AG04450 (cell line): ENCODE measurements around the gene MYO1A. TPM values are rescaled to one million over a fixed set of nuclear protein-coding genes. Genes with fewer than 3 reads are reported as not detected.
"Not testable (repeated sequence)": the region's sequence is repeated elsewhere in the genome, so short reads cannot be mapped to it uniquely, and the experiment has no call there.

Experiments used
- CTCF ChIA-PET: fragments of 300-600, 350-600 bp; formaldehyde crosslinking; extraction: SDS; loops from one replicate; lab custom pipeline; 2022; ENCODE audit warnings: antibody characterized with exemption, inconsistent platforms; lab: Charles Lee
- POLR2A ChIA-PET: fragments of 350-600 bp; formaldehyde crosslinking; extraction: SDS; loops from one replicate; lab custom pipeline; 2021; ENCODE audit warnings: antibody characterized with exemption, inconsistent platforms; lab: Yijun Ruan, JAX
- DNase-seq: peaks from one replicate; pipeline ENCODE4 v3.0.0-alpha.2; 2011; ENCODE audit warnings: low read depth, low spot score
- H3K27ac ChIP-seq: one replicate; pipeline ENCODE4 v1.5.1; 2012; ENCODE audit warnings: low read depth, low read length, control low read depth
- H3K27me3 ChIP-seq: one replicate; pipeline ENCODE4 v1.6.0; 2012; ENCODE audit warnings: low read length; ENCODE audit not compliant: control insufficient read depth, insufficient read depth
- H3K4me3 ChIP-seq: 2 replicates; pipeline ENCODE4 v1.5.1; 2011; ENCODE audit warnings: mild to moderate bottlenecking, low read depth, low read length, control low read depth
- H3K9me3 ChIP-seq: 2 replicates; pipeline ENCODE4 v1.5.1; 2012; ENCODE audit warnings: low read length; ENCODE audit not compliant: control insufficient read depth, insufficient read depth
- CTCF ChIP-seq: IDR thresholded peaks from 2 replicates; pipeline ENCODE4 v1.5.1; 2011; ENCODE audit warnings: low read depth, low read length, control low read depth, inconsistent platforms
- polyA plus RNA-seq: library from polyadenylated mRNA; depleted of rRNA; stranded (reverse); fragments of >200 nt; gene quantifications from 2 replicates; pipeline ENCODE4 v1.2.3, GENCODE V29; 2011

Gene MYO1A
- polyA plus RNA-seq, 1 experiment, result not detected

- CTCF ChIA-PET, result interaction anchor here (0.7 to 4.3 kb wide), 17 partner anchors 9 to 432 kb away, joined by 3 to 66 read pairs (median 5); partner anchors contain the start of gene HSD17B6
- Histone ChIP-seq H3K27ac (no peak overlapping the region), H3K9me3 (no peaks in the 10 kb centered on the region), H3K27me3 (peaks cover 5% of the 10 kb centered on the region), H3K4me3 (no peak overlapping the region)
- DNase-seq, result no peak
- POLR2A ChIA-PET, result no interaction called here
- TF ChIP-seq CTCF, result no peak
Measured at GRCh38 chr12:56988207-56988739, 61.7 kb downstream of the MYO1A start.

GRCh38 chr12:56987551-56988053, 62.3 kb downstream of the MYO1A start:
- Histone ChIP-seq H3K9me3 (no peaks in the 10 kb centered on the region), H3K27ac (no peak overlapping the region), H3K27me3 (peaks cover 5% of the 10 kb centered on the region), H3K4me3 (no peak overlapping the region)
- peak; percentile 38 for DNase-seq
- ChIA-PET CTCF (interaction anchor here (0.7 to 4.3 kb wide), 16 partner anchors 10 to 431 kb away, joined by 3 to 66 read pairs (median 5); partner anchors contain the start of gene HSD17B6), POLR2A (no interaction called here)
- TF ChIP-seq CTCF, result peak; percentile 97

- Histone ChIP-seq H3K9me3 (no peaks in the 10 kb centered on the region), H3K4me3 (no peak overlapping the region), H3K27ac (no peak overlapping the region), H3K27me3 (peaks cover 5% of the 10 kb centered on the region)
- DNase-seq, result no peak
- CTCF ChIA-PET, result interaction anchor here (1.0 to 4.3 kb wide), 10 partner anchors 10 to 430 kb away, joined by 3 to 66 read pairs (median 8); partner anchors contain the start of gene HSD17B6
- TF ChIP-seq CTCF, result no peak
- POLR2A ChIA-PET, result no interaction called here
Measured at GRCh38 chr12:56987011-56987410, 62.9 kb downstream of the MYO1A start.

- H3K9me3 ChIP-seq, H3K27me3 ChIP-seq, H3K4me3 ChIP-seq, DNase-seq, H3K27ac ChIP-seq, POLR2A ChIA-PET: not testable (repeated sequence)
- CTCF ChIA-PET, result interaction anchor here (0.8 to 4.3 kb wide), 5 partner anchors 9 to 228 kb away, joined by 3 to 43 read pairs (median 3); partner anchors contain the start of gene HSD17B6
Measured at GRCh38 chr12:56985714-56986113, 64.2 kb downstream of the MYO1A start.

GRCh38 chr12:56983386-56983785, 66.5 kb downstream of the MYO1A start:
- CTCF ChIA-PET, result no interaction called here
- TF ChIP-seq CTCF, result no peak
- Histone ChIP-seq H3K4me3 (no peak overlapping the region), H3K27ac (no peak overlapping the region), H3K9me3 (no peaks in the 10 kb centered on the region), H3K27me3 (peaks cover 6% of the 10 kb centered on the region)
- DNase-seq, result no peak
- POLR2A ChIA-PET, result no interaction called here

GRCh38 chr12:56982578-56983236, 67.2 kb downstream of the MYO1A start:
- POLR2A ChIA-PET, result not testable (repeated sequence)

More at GRCh38 chr12:56982578-56983236, 67.2 kb downstream of the MYO1A start:
- CTCF ChIA-PET, H3K27me3 ChIP-seq, H3K4me3 ChIP-seq, H3K9me3 ChIP-seq, DNase-seq, H3K27ac ChIP-seq: not testable (repeated sequence)
